HCT116 (cell line): ENCODE measurements around the gene GAREM2. TPM values are rescaled to one million over a fixed set of nuclear protein-coding genes. Genes with fewer than 3 reads are reported as not detected.
A peak's percentile ranks its signal among the peaks of the same experiment; 100 is the strongest.

Experiments used
- ATAC-seq: fragments of 200-7000 bp; cut with Tn5 transposase; 2 replicates; pipeline ENCODE4 v1.9.1; 2020; ENCODE audit warnings: mild to moderate bottlenecking, moderate library complexity
- BruUV-seq: library from RNA; stranded (reverse); fragments of 400-500 nt; replicated peaks from 2 replicates; lab custom pipeline; 2021; lab: Mats Ljungman, UMichigan
- CTCF ChIA-PET: fragments of 300-600 bp; sonication (Branson Sonifier 250); formaldehyde crosslinking; loops from one replicate; lab custom pipeline; 2021; ENCODE audit warnings: antibody characterized with exemption; lab: Charles Lee
- POLR2A ChIA-PET: fragments of 300-600, 350-600 bp; sonication (Branson Sonifier 250); formaldehyde crosslinking; loops from one replicate; lab custom pipeline; 2021; ENCODE audit warnings: antibody characterized with exemption; lab: Charles Lee
- RAD21 ChIA-PET, 2 experiments: fragments of 300-600 bp; sonication (Branson Sonifier 250); formaldehyde crosslinking; loops; one replicate each; lab custom pipeline; 2023; ENCODE audit warnings: low total read pairs in 2 of 2; ENCODE audit not compliant: uncharacterized antibody in 2 of 2, unreplicated experiment in 2 of 2, low non-redundant PET in 1 of 2; lab: Charles Lee
- DNase-seq: peaks from one replicate; pipeline ENCODE4 v3.0.0-alpha.2; 2010; ENCODE audit warnings: low read depth, low spot score
- H2AFZ ChIP-seq: fragments of 200-600 bp; shearing (Covaris generic), sonication (generic); 2 replicates; pipeline ENCODE4 v1.6.1; 2017; ENCODE audit warnings: low read depth, mixed run types, mixed read lengths, antibody characterized with exemption, low read length; ENCODE audit not compliant: poor library complexity, severe bottlenecking
- H3K27ac ChIP-seq: 2 replicates; pipeline ENCODE4 v1.5.1; 2012; ENCODE audit warnings: low read depth, low read length
- H3K27me3 ChIP-seq: fragments of 200-600 bp; sonication (generic); 2 replicates; pipeline ENCODE4 v1.6.1; 2016; ENCODE audit warnings: mixed run types, low read length, mixed read lengths; ENCODE audit not compliant: insufficient read depth
- H3K36me3 ChIP-seq, 2 experiments: fragments of 200-500 bp in 1 of 2; fragments of 200-600 bp in 1 of 2; sonication (Bioruptor generic) in 1 of 2; sonication (generic) in 1 of 2; 2 replicates each; pipeline versions ENCODE4 v1.5.1 to v1.6.1; 2014 to 2016; ENCODE audit warnings: low read length in 2 of 2, inconsistent platforms in 1 of 2, mixed read lengths in 1 of 2, mixed run types in 1 of 2; ENCODE audit not compliant: insufficient read depth in 2 of 2, control insufficient read depth in 1 of 2
- H3K4me1 ChIP-seq, 2 experiments: fragments of 200-600 bp in 1 of 2; sonication (generic) in 1 of 2; 2 replicates each; pipeline versions ENCODE4 v1.5.1 to v1.6.1; 2012 to 2017; ENCODE audit warnings: low read length in 2 of 2, inconsistent platforms in 1 of 2, mild to moderate bottlenecking in 1 of 2, mixed read lengths in 1 of 2, mixed run types in 1 of 2, moderate library complexity in 1 of 2; ENCODE audit not compliant: insufficient read depth in 2 of 2, control insufficient read depth in 1 of 2
- H3K4me2 ChIP-seq: fragments of 200-600 bp; sonication (generic); 2 replicates; pipeline ENCODE4 v1.6.1; 2017; ENCODE audit warnings: mixed run types, low read length, mixed read lengths
- H3K4me3 ChIP-seq, 2 experiments: fragments of 200-600 bp in 1 of 2; sonication (generic) in 1 of 2; replicated peaks in 1 of 2; 2 replicates each; pipeline ENCODE4 v1.5.1; 2011 to 2016; ENCODE audit warnings: low read length in 2 of 2, control low read depth in 1 of 2, low read depth in 1 of 2, mild to moderate bottlenecking in 1 of 2, mixed read lengths in 1 of 2, mixed run types in 1 of 2
- H3K79me2 ChIP-seq: fragments of 200-600 bp; sonication (generic); 2 replicates; pipeline ENCODE4 v1.6.1; 2017; ENCODE audit warnings: mild to moderate bottlenecking, mixed run types, low read length, moderate library complexity, mixed read lengths; ENCODE audit not compliant: insufficient read depth
- H3K9ac ChIP-seq: fragments of 200-600 bp; sonication (generic); 2 replicates; pipeline ENCODE4 v1.6.1; 2016; ENCODE audit warnings: low read length, mixed read lengths
- H3K9me2 ChIP-seq: fragments of 200-600 bp; sonication (generic), shearing (Covaris generic); 2 replicates; pipeline ENCODE4 v1.6.1; 2017; ENCODE audit warnings: mixed run types, mild to moderate bottlenecking, moderate library complexity; ENCODE audit not compliant: insufficient read depth
- H3K9me3 ChIP-seq, 2 experiments: fragments of 200-500 bp in 1 of 2; fragments of 200-600 bp in 1 of 2; sonication (Bioruptor generic) in 1 of 2; sonication (generic) in 1 of 2; 2 replicates each; pipeline ENCODE4 v1.6.1; 2014 to 2017; ENCODE audit warnings: low read length in 2 of 2, mixed read lengths in 2 of 2, inconsistent platforms in 1 of 2, low read depth in 1 of 2, mild to moderate bottlenecking in 1 of 2, mixed run types in 1 of 2, moderate library complexity in 1 of 2; ENCODE audit not compliant: control insufficient read depth in 1 of 2, insufficient read depth in 1 of 2
- H4K20me1 ChIP-seq: fragments of 200-600 bp; sonication (generic), shearing (Covaris generic); 2 replicates; pipeline ENCODE4 v1.6.1; 2017; ENCODE audit warnings: mixed run types, mild to moderate bottlenecking, moderate library complexity; ENCODE audit not compliant: insufficient read depth
- CBX3 ChIP-seq: IDR thresholded peaks from 2 replicates; pipeline ENCODE4 v1.6.1; 2012; ENCODE audit warnings: low read depth
- CEBPB ChIP-seq: IDR thresholded peaks from 2 replicates; pipeline ENCODE4 v1.6.1; 2012; ENCODE audit warnings: low read depth
- EGR1 ChIP-seq: IDR thresholded peaks from 2 replicates; pipeline ENCODE4 v1.6.1; 2012; ENCODE audit warnings: low read depth
- ELF1 ChIP-seq: IDR thresholded peaks from 2 replicates; pipeline ENCODE4 v1.6.1; 2012; ENCODE audit warnings: low read depth, borderline replicate concordance
- EZH2 ChIP-seq: fragments of 200-600 bp; sonication (generic); IDR thresholded peaks from 2 replicates; pipeline ENCODE4 v1.6.1; 2017; ENCODE audit warnings: antibody characterized with exemption, mixed run types
- EZH2phosphoT487 ChIP-seq: fragments of 200-600 bp; IDR thresholded peaks from 2 replicates; pipeline ENCODE4 v1.6.1; 2018; ENCODE audit warnings: antibody characterized with exemption, borderline replicate concordance
- FOSL1 ChIP-seq: IDR thresholded peaks from 2 replicates; pipeline ENCODE4 v1.6.1; 2012; ENCODE audit warnings: low read depth
- JUND ChIP-seq: IDR thresholded peaks from 2 replicates; pipeline ENCODE4 v1.6.1; 2012
- POLR2A ChIP-seq: IDR thresholded peaks from 2 replicates; pipeline ENCODE4 v1.7.0; 2011; ENCODE audit warnings: borderline replicate concordance; ENCODE audit not compliant: insufficient read depth, insufficient read length; ENCODE audit errors: extremely low read depth
- POLR2AphosphoS5 ChIP-seq: IDR thresholded peaks from 2 replicates; pipeline ENCODE4 v1.6.1; 2011; ENCODE audit warnings: mild to moderate bottlenecking, low read depth, low read length, moderate library complexity
- RAD21 ChIP-seq: IDR thresholded peaks from 2 replicates; pipeline ENCODE4 v1.6.1; 2012; ENCODE audit warnings: low read depth, mild to moderate bottlenecking
- SIN3A ChIP-seq: IDR thresholded peaks from 2 replicates; pipeline ENCODE4 v1.6.1; 2012; ENCODE audit warnings: low read depth
- SRF ChIP-seq: IDR thresholded peaks from 2 replicates; pipeline ENCODE4 v1.6.1; 2012; ENCODE audit warnings: low read depth
- TCF7L2 ChIP-seq: IDR thresholded peaks from 2 replicates; pipeline ENCODE4 v1.7.0; 2011; ENCODE audit warnings: borderline replicate concordance, inconsistent platforms; ENCODE audit not compliant: insufficient read depth, insufficient read length; ENCODE audit errors: extremely low read depth
- ZFX ChIP-seq: fragments of 450-650 bp; IDR thresholded peaks from 2 replicates; pipeline ENCODE4 v1.6.1; 2017
- ZNF274 ChIP-seq: fragments of 200-500 bp; sonication (Bioruptor generic); IDR thresholded peaks from 2 replicates; pipeline ENCODE4 v1.6.1; 2014; ENCODE audit warnings: mild to moderate bottlenecking, low read depth, low read length, inconsistent platforms
- intact Hi-C: fragments of 100-400 bp; cut with micrococcal nuclease; formaldehyde crosslinking; loops from 2 replicates; pipeline ENCODE4 v1.10.0; 2022
- total RNA-seq: library from RNA; stranded (reverse); gene quantifications from one replicate; pipeline ENCODE4 v1.2.1, GENCODE V29; 2021; ENCODE audit not compliant: unreplicated experiment
- TF ChIP-seq, protein P1 (sequence below), 3 experiments: fragments of 200-600 bp in 1 of 3; sonication (generic) in 1 of 3; IDR thresholded peaks in 2 of 3; conservative IDR thresholded peaks in 1 of 3; 2 replicates each; pipeline ENCODE4 v1.5.1; 2012 to 2017; ENCODE audit warnings: low read depth in 2 of 3, low read length in 2 of 3, antibody characterized with exemption in 1 of 3, borderline replicate concordance in 1 of 3, control low read depth in 1 of 3, mild to moderate bottlenecking in 1 of 3, mixed read lengths in 1 of 3, mixed run types in 1 of 3, moderate library complexity in 1 of 3; ENCODE audit not compliant: insufficient read depth in 1 of 3
- TF ChIP-seq, protein P2 (sequence below): IDR thresholded peaks from 2 replicates; pipeline ENCODE4 v1.6.1; 2012
- TF ChIP-seq, protein P3 (sequence below): IDR thresholded peaks from 2 replicates; pipeline ENCODE4 v1.6.1; 2012; ENCODE audit warnings: low read depth

The GAREM2 gene
- total RNA-seq, 1 experiment from 2014 or later = 13.3 TPM

DNA sequence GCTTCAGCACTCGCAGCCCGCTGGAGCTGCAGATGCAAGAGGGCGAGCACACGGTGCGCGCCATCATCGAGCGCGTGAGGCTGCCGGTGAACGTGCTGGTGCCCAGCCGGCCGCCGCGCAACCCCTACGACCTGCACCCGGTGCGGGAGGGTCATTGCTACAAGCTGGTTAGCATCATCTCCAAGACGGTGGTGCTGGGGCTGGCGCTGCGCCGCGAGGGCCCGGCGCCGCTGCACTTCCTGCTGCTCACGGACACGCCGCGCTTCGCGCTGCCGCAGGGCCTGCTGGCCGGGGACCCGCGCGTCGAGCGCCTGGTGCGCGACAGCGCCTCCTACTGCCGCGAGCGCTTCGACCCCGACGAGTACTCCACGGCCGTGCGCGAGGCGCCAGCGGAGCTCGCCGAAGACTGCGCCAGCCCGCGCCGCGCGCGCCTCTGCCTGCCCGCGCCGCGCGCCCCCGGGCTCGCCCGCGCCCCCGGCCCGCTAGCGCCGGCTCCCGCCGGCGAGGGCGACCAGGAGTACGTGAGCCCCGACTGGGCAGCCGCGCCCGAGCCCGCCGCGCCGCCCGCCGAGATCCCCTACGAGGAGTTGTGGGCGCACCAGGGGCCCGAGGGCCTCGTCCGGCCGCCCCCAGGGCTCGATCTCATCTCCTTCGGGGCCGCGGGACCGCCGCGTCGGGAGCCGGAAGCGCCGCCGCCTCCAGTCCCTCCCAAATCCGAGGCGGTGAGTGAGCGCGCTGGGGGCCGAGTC lies 11.8 kb downstream of the GAREM2 start (continued):
- TF ChIP-seq EZH2phosphoT487 = no peak
- TF ChIP-seq, protein P1, sequence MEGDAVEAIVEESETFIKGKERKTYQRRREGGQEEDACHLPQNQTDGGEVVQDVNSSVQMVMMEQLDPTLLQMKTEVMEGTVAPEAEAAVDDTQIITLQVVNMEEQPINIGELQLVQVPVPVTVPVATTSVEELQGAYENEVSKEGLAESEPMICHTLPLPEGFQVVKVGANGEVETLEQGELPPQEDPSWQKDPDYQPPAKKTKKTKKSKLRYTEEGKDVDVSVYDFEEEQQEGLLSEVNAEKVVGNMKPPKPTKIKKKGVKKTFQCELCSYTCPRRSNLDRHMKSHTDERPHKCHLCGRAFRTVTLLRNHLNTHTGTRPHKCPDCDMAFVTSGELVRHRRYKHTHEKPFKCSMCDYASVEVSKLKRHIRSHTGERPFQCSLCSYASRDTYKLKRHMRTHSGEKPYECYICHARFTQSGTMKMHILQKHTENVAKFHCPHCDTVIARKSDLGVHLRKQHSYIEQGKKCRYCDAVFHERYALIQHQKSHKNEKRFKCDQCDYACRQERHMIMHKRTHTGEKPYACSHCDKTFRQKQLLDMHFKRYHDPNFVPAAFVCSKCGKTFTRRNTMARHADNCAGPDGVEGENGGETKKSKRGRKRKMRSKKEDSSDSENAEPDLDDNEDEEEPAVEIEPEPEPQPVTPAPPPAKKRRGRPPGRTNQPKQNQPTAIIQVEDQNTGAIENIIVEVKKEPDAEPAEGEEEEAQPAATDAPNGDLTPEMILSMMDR (IDR thresholded peaks at IDR 0.05 in 2 of 3, conservative IDR thresholded peaks at IDR 0.05 in 1 of 3; ENCODE audit: borderline replicate concordance in 1 of 3, insufficient read depth in 1 of 3, low read depth in 2 of 3, low read length in 2 of 3) = peak in 2 of 3 experiments; percentile 31 to 43; a peak in 3 of 6 replicates
- no peak for TF ChIP-seq EGR1
- TF ChIP-seq, protein P2, sequence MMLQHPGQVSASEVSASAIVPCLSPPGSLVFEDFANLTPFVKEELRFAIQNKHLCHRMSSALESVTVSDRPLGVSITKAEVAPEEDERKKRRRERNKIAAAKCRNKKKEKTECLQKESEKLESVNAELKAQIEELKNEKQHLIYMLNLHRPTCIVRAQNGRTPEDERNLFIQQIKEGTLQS = no peak
- TF ChIP-seq CBX3 = no peak
- no peak for TF ChIP-seq JUND
- 0 out of 2 replicates have a peak, but pooled peaks have one; percentile 6 for TF ChIP-seq RAD21
- no peak for TF ChIP-seq EZH2
- no peak for TF ChIP-seq SIN3A
- TF ChIP-seq ZFX = 0 out of 2 replicates have a peak, but pooled peaks have one; percentile 22
- TF ChIP-seq, all 23 proteins: peak for 4

DNA sequence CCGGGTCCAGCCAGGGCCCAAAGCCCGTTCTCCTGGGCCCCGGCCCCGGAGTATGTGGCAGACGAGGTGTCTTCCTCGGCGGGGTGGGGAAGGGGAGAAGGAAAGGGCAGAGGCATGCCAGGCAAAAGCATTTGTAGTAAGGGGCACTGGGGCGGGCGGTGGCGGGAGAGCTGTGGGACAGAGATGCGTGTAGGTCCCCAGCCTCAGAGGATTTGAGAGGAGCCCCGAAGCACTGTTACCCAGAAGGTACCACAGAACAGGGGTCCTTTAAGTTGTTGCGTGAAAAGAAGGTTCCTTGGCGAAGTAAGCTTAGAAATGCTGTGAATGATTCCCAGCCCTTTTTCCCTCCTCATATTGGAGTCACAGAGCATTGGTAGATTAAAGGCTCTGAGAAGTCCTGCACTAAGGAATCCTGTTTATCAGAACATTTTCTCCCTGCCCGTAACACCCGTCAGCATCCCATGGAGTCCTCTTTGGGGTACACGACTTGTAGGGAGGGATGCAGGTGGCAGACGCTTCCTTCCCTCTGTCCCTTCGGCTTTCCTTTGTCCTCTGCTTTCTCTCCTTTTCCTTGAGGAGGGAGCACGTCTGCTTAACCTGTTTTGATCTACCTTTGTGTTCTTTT lies 12.5 kb downstream of the GAREM2 start:
- CTCF ChIA-PET = interaction anchor here (1.0 kb wide), 1 partner anchor 14 kb away, joined by 3 read pairs; no protein-coding TSS in a partner anchor
- intact Hi-C loops = no loop called here
- H3K9me3 ChIP-seq = no peaks in the 10 kb centered on the region
- H3K4me3 ChIP-seq = peak overlapping the region; percentile 44 to 58
- H3K4me1 ChIP-seq = peaks cover 0 to 9% of the 10 kb centered on the region in 2 experiments; a peak in 1 of 4 replicates
- RAD21 ChIA-PET = no interaction called here
- H3K27ac ChIP-seq = peak overlapping the region; percentile 36; the same call in 1 of the 2 replicates
- peak overlapping the region; percentile 65 for H3K9ac ChIP-seq
- H3K4me2 ChIP-seq = peak overlapping the region; percentile 71
- DNase-seq = no peak
- no peak overlapping the region for H2AFZ ChIP-seq
- no peaks in the 10 kb centered on the region for H3K9me2 ChIP-seq
- H3K36me3 ChIP-seq = no peaks in the 10 kb centered on the region
- H4K20me1 ChIP-seq = no peaks in the 10 kb centered on the region
- ATAC-seq = no peak; the same call in 1 of the 2 replicates
- H3K79me2 ChIP-seq = no peaks in the 10 kb centered on the region
- POLR2A ChIA-PET = no interaction called here
- H3K27me3 ChIP-seq = no peaks in the 10 kb centered on the region
- BruUV-seq = TSS peak; percentile 36
- TF ChIP-seq POLR2A = no peak
- TF ChIP-seq SRF = no peak
- no peak for TF ChIP-seq ELF1
- TF ChIP-seq TCF7L2 = no peak
- TF ChIP-seq, protein P3, sequence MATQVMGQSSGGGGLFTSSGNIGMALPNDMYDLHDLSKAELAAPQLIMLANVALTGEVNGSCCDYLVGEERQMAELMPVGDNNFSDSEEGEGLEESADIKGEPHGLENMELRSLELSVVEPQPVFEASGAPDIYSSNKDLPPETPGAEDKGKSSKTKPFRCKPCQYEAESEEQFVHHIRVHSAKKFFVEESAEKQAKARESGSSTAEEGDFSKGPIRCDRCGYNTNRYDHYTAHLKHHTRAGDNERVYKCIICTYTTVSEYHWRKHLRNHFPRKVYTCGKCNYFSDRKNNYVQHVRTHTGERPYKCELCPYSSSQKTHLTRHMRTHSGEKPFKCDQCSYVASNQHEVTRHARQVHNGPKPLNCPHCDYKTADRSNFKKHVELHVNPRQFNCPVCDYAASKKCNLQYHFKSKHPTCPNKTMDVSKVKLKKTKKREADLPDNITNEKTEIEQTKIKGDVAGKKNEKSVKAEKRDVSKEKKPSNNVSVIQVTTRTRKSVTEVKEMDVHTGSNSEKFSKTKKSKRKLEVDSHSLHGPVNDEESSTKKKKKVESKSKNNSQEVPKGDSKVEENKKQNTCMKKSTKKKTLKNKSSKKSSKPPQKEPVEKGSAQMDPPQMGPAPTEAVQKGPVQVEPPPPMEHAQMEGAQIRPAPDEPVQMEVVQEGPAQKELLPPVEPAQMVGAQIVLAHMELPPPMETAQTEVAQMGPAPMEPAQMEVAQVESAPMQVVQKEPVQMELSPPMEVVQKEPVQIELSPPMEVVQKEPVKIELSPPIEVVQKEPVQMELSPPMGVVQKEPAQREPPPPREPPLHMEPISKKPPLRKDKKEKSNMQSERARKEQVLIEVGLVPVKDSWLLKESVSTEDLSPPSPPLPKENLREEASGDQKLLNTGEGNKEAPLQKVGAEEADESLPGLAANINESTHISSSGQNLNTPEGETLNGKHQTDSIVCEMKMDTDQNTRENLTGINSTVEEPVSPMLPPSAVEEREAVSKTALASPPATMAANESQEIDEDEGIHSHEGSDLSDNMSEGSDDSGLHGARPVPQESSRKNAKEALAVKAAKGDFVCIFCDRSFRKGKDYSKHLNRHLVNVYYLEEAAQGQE = no peak
- TF ChIP-seq SIN3A = no peak
- no peak for TF ChIP-seq EZH2phosphoT487
- TF ChIP-seq, protein P2 = no peak
- TF ChIP-seq ZFX = no peak
- TF ChIP-seq EZH2 = no peak
- no peak for TF ChIP-seq ZNF274
- no peak for TF ChIP-seq FOSL1
- TF ChIP-seq POLR2AphosphoS5 = no peak
- no peak for TF ChIP-seq RAD21
- no peak for TF ChIP-seq CEBPB
